ENCODE results near the gene TMEM250. TPM values are rescaled to one million over a fixed set of nuclear protein-coding genes. Genes with fewer than 3 reads are reported as not detected.

TMEM250 gene
- total and polyA plus RNA-seq, 2 of the 4 experiments (the other 2 are of a cell fraction): 14.0 to 17.5 TPM

- Histone ChIP-seq H3K4me2 (ENCODE audit: low read depth, low read length) (no peak overlapping the region), H4K5ac (ENCODE audit: low read depth, low read length) (no peak overlapping the region), H3K18ac (ENCODE audit: low read depth, low read length) (no peak overlapping the region), H4K91ac (ENCODE audit: insufficient read depth, low read depth, low read length) (no peak overlapping the region), H2BK15ac (ENCODE audit: low read depth, low read length) (no peak overlapping the region), H3K4me3 (ENCODE audit: insufficient read depth, low read depth, low read length) (no peak overlapping the region), H3K4me1 (ENCODE audit: control insufficient read depth, insufficient read depth, low read length) (no peaks in the 10 kb centered on the region), H3K14ac (replicated peaks; ENCODE audit: low read depth, low read length) (no peak overlapping the region), H3K9me1 (ENCODE audit: insufficient read depth, low read length) (no peaks in the 10 kb centered on the region), H3K79me1 (ENCODE audit: low read depth in 1 of 2, low read length in 2 of 2) (no peaks in the 10 kb centered on the region), H3K27me3 (ENCODE audit: control insufficient read depth, insufficient read depth, low read length) (peaks cover 45% of the 10 kb centered on the region), H2BK120ac (ENCODE audit: low read depth, low read length) (no peak overlapping the region), H2AK5ac (ENCODE audit: low read depth, low read length) (no peak overlapping the region), H2BK5ac (ENCODE audit: low read depth, low read length, poor library complexity, severe bottlenecking) (no peak overlapping the region), H3K9ac (ENCODE audit: low read depth, low read length) (no peak overlapping the region), H3K36me3 (ENCODE audit: control insufficient read depth, insufficient read depth, low read length) (no peaks in the 10 kb centered on the region), H3K23ac (ENCODE audit: low read depth, low read length) (no peak overlapping the region), H3K27ac (ENCODE audit: insufficient read depth, low read length) (no peak overlapping the region), H4K20me1 (ENCODE audit: insufficient read depth, low read length) (no peaks in the 10 kb centered on the region), H2AFZ (replicated peaks; ENCODE audit: low read length, poor library complexity) (no peak overlapping the region), H3K56ac (ENCODE audit: extremely low read depth, insufficient read depth, low read length) (no peak overlapping the region), H2AK9ac (replicated peaks; ENCODE audit: low read depth, low read length, poor library complexity) (no peak overlapping the region), H3K9me3 (ENCODE audit: control insufficient read depth, insufficient read depth, low read length) (no peaks in the 10 kb centered on the region), H3K4ac (ENCODE audit: low read depth, low read length) (no peak overlapping the region), H2BK20ac (ENCODE audit: low read depth, low read length) (no peak overlapping the region), H4K8ac (ENCODE audit: low read depth in 2 of 2, low read length in 2 of 2) (no peak overlapping the region)
- dilution Hi-C loops (cut with HindIII; ENCODE audit: low sequenced_read_pairs, unreplicated experiment) (no loop called here), intact Hi-C loops (cut with micrococcal nuclease) (no loop called here), in situ Hi-C loops (cut with MboI; ENCODE audit: low sequenced_read_pairs) (no loop called here)
- BruUV-seq (replicated peaks): no TSS peak
- no peak for DNase-seq
- 91% methylated on average over 4 of the region's 14 CpGs; no CpG with 5 or more reads in 1 of the 2 experiments for WGBS, 2 experiments (ENCODE audit: extremely low coverage in 2 of 2, insufficient read length in 1 of 2)
- POLR2A ChIA-PET (ENCODE audit: unreplicated experiment): no interaction called here
- CTCF ChIA-PET: no interaction called here
- no peak for ATAC-seq (ENCODE audit: low read depth)
- TF ChIP-seq BHLHE40 (IDR thresholded peaks at IDR 0.05; ENCODE audit: low read depth, low read length): no peak
Measured at GRCh38 chr9:136148766-136149165, 30.1 kb upstream of the TMEM250 start.

All from IMR-90 (cell line).